ENCODE data around the gene CDH18.

CDH18 gene

GRCh38 chr5:19987612-19988361 lies at the start of gene CDH18:
Gene CDH18, minus strand, starts transcription at chr5:19988200. Its CDS starts 149,214 bp downstream, at chr5:19838986.
- DNase-seq = peak; percentile 85 to 86

- DNase-seq = no peak
Measured at GRCh38 chr5:20034717-20035116, 46.7 kb upstream of the CDH18 start.

DNA sequence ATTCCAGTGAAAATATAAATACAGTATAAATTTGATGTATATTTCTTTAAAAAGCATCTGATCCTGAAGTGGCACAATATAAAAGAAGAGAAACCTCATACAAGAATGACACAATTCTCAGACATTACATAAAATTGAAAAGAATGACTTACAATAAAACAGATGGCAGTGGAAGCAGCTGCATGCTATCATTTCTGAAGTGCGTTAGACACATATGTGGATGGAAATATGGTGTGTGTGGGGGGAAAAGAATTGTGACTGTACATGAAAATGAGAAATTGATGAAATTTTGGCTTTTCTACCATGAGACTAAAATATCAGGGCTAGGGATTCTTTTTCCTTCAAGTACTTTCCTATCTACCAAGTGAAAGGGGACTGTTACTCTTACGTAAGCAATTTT lies 45.9 kb upstream of the CDH18 start:
- DNase-seq = no peak

DNA sequence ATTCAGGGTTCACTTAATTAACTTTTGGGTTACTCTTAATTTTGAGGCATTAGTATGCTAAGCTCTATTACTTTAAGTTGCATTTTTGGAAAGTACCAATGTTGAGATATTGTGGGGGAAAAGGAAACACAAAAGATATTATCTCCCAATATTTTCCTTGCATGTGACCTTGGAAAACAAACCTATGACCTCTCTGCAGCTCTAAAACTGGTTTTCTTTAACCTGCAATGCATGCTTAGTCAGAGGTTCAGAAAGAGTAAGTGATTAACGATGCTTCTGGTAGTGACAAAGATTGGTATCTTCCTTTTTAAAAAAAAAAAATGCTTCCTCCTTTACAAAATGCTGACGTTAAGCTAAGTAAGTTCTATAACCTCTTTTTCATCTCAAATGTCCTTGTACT lies 44.9 kb upstream of the CDH18 start:
- no peak for DNase-seq

GRCh38 chr5:20030125-20030524 lies 42.1 kb upstream of the CDH18 start:
- DNase-seq = no peak

- no peak for DNase-seq
Measured at GRCh38 chr5:20029266-20029665, 41.3 kb upstream of the CDH18 start.

DNA sequence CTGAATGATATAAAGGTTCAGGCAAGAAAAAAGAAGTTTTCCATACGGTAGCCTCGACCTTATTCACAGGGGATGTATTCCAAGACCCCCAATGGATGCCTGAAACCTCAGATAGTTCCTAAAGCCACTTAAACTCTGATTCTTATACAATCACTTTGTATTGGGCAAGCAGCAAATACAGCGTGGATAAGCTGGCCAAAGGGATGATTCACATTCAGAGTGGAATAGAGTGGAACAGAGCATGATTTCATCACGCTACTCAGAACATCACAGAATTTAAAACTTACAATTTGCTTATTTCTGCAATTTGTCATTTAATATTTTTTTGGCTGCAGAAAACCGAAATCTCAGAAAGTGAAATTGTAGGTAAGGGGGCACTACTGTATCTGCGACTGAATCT lies 40.5 kb upstream of the CDH18 start:
- DNase-seq = no peak

DNA sequence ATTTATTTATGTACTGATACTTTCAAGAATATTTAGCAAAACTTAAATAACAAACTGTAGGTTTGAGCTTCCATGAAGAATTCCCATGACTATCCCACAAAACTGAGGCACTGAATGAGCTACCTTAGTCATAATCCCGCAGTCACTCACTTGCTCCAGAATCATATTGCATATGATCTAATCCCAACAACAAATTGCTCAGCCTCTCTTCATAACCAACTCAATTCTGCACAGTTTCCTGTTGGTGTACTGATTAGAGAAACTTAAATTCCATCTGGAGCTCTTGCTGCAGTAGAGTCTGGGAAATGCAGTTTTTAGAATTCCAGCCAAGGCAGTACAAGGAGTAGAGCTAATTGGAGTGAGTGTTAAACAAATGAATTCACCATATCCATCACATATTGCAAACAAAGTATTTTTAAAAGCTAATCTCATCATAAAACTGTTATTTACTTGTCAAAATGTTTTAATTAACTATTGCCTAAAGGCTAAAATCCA lies 35.7 kb upstream of the CDH18 start:
- DNase-seq = no peak

GRCh38 chr5:20020247-20020646 lies 32.2 kb upstream of the CDH18 start:
- no peak for DNase-seq

- DNase-seq = no peak
Measured at GRCh38 chr5:20017021-20017420, 29.0 kb upstream of the CDH18 start.

- DNase-seq = no peak
Measured at GRCh38 chr5:20000416-20000815, 12.4 kb upstream of the CDH18 start.

- DNase-seq = no peak
Measured at GRCh38 chr5:19988457-19988856, 457 bp upstream of the CDH18 start.

GRCh38 chr5:19986806-19987205 lies 1.2 kb downstream of the CDH18 start:
- DNase-seq = no peak

GRCh38 chr5:19986031-19986619 lies 1.9 kb downstream of the CDH18 start:
- no peak for DNase-seq

DNA sequence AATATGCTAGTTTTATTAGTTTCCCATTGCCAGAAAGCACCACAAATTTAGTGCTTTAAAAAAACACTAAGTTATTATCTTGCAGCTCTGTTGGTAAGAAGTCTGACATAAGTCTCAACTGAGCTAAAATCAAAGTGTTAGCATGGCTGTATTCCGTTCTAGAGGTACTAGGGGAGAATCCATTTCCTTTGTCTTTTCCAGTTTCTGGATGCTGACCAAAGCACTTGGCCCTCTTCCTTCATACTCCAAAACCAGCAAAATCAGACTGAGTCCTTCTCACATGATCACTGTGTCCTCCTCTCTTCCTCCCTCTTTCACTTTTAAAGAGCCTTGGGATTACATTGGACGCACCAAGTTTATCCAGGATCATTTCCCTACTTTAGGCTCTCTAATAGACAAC lies 9.5 kb downstream of the CDH18 start:
- no peak for DNase-seq

GRCh38 chr5:19977099-19977498 lies 10.9 kb downstream of the CDH18 start:
- peak in 1 of 2 experiments; percentile 21 for DNase-seq

DNA sequence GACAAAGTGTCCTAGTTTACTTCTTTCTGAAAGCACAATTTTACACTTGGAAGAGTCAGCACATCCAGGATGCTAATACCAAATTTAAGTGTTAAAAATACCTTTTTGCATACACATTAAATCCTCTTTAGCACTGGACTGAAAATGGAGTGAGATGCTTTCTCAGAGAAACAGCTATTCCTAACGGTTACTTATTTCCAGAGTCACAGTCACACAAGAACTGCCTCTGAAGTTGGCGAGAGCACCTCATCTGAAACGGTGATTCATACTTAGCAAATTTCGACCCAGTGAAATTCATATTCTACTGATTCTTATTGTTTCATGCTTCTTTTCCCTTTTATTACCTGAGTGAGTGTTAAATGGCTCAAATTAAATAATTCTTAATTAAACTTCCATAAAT lies 12.2 kb downstream of the CDH18 start:
- no peak for DNase-seq

DNA sequence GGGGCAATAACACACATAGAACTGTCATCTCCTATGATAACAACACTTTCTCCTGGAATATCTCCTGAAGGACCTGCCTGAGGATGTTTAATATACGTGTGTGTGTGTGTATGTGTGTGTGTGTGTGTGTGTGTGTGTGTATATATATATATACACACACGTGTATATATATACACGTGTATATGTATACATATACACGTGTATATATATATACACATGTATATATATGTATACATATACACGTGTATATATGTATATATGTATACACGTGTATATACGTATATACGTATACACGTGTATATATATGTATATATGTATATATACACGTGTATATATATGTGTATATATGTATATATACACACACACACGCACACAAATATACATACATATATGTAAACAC lies 27.5 kb downstream of the CDH18 start:
- DNase-seq = no peak

GRCh38 chr5:19959830-19960384 lies 28.1 kb downstream of the CDH18 start:
- no peak for DNase-seq

DNA sequence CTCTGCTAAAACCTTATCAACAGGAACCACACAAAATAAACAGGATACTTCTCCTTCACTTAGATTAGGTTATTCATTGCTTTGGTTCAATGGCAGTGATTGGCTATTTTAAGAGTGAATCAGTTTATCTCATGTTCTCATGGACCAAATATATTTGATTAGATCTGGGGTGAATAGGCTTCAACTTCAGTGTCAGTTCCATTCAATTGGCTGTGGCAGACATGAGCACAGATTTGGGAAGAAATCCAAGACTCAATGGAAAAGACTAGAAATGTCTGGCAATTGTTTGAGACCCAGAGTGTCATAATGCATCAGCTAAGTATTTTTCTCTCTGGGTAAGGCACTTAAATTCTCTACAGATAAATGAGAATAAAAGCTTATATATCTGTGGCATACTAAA lies 37.1 kb downstream of the CDH18 start:
- no peak for DNase-seq

DNA sequence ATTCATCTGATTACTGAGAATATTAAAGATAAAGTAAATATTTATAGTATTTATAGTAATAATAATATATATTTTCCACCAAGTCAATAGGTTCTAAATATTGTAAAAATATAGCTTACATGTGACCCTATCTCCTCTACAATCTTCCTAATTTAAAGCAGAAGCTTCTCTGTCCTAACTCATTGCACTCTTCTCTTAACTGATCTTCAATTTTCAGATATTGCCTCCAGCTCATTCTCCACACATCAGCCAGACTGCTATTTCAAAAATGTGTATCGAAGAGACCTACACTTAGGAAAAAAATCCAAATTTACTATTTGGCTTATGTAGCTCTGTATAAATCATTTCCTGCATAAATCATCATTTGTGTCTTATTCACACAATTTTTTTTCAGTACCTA lies 47.8 kb downstream of the CDH18 start:
- no peak for DNase-seq

- DNase-seq = no peak
Measured at GRCh38 chr5:19930451-19930850, 57.5 kb downstream of the CDH18 start.

- peak in 1 of 2 experiments; percentile 25 for DNase-seq
Measured at GRCh38 chr5:19928562-19929421, 59.2 kb downstream of the CDH18 start.

Data from NCI-H2081 (cell line).